ENCODE measurements around the gene PFKL. TPM values are rescaled to one million over a fixed set of nuclear protein-coding genes. Genes with fewer than 3 reads are reported as not detected.

PFKL gene
- total RNA-seq, 2 donors from 2014 or later = 99.4 to 235 TPM

DNA sequence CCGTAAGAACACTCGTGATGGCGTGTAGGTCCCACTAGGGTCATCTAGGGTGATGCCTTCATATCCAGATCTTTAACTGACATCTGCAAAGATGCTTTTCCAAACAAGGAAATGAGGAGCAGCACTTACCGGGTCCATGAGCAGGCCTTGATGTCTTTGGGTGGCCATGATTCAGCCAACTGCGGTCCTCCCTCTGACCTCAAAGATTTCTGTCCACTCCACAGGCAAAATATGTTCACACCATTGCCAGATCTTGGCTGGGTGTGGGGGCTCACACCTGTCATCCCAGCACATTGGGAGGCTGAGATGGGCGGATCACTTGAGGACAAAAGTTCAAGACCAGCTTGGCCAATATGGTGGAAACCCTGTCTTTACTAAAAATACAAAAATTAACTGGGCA is 71.7 kb downstream of the PFKL start:
- no peaks in the 10 kb centered on the region for H3K4me1 ChIP-seq (replicated peaks)
- H3K27ac ChIP-seq = no peak overlapping the region
- no peaks in the 10 kb centered on the region for H3K36me3 ChIP-seq
- WGBS = 94% methylated on average over 6 of the region's 6 CpGs
- DNase-seq (ENCODE audit: low spot score) = no peak
- H3K4me3 ChIP-seq = no peak overlapping the region
- no peak for TF ChIP-seq POLR2A (IDR thresholded peaks at IDR 0.05)
- TF ChIP-seq, protein P1, sequence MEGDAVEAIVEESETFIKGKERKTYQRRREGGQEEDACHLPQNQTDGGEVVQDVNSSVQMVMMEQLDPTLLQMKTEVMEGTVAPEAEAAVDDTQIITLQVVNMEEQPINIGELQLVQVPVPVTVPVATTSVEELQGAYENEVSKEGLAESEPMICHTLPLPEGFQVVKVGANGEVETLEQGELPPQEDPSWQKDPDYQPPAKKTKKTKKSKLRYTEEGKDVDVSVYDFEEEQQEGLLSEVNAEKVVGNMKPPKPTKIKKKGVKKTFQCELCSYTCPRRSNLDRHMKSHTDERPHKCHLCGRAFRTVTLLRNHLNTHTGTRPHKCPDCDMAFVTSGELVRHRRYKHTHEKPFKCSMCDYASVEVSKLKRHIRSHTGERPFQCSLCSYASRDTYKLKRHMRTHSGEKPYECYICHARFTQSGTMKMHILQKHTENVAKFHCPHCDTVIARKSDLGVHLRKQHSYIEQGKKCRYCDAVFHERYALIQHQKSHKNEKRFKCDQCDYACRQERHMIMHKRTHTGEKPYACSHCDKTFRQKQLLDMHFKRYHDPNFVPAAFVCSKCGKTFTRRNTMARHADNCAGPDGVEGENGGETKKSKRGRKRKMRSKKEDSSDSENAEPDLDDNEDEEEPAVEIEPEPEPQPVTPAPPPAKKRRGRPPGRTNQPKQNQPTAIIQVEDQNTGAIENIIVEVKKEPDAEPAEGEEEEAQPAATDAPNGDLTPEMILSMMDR (IDR thresholded peaks at IDR 0.05) = no peak
- intact Hi-C loops (cut with DNase I) = no loop called here
- H3K27me3 ChIP-seq (replicated peaks; ENCODE audit: insufficient read depth) = peaks cover 3% of the 10 kb centered on the region
- H3K9me3 ChIP-seq = no peaks in the 10 kb centered on the region

DNA sequence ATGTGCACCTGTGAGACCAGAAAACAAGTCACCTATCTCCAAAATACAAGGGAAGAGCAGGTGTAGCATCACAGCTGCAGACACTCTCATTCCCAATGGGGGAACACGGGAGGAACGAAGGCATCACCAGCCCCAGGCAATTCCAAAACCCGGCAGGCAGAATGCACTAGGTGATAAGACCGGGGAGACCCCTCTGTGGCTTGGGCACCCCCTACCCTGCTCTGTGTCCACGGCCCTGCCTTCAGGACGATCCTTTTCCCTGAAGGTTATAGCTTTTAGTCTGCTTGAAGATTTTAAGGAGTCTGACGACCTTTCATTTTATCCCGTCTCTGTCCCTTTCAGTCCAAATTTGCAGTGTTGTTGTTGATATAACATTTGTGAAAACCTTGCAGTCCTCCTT is 72.8 kb downstream of the PFKL start:
- DNase-seq (ENCODE audit: low spot score) = no peak
- Histone ChIP-seq H3K36me3 (no peaks in the 10 kb centered on the region), H3K9me3 (no peaks in the 10 kb centered on the region), H3K27me3 (replicated peaks; ENCODE audit: insufficient read depth) (peaks cover 3% of the 10 kb centered on the region), H3K4me3 (no peak overlapping the region), H3K4me1 (replicated peaks) (no peaks in the 10 kb centered on the region), H3K27ac (no peak overlapping the region)
- intact Hi-C loops (cut with DNase I) = no loop called here
- 77% methylated on average over 8 of the region's 8 CpGs for WGBS
- TF ChIP-seq POLR2AphosphoS5 (IDR thresholded peaks at IDR 0.05) (no peak), POLR2A (IDR thresholded peaks at IDR 0.05) (no peak)
- TF ChIP-seq, protein P1 (IDR thresholded peaks at IDR 0.05) = no peak

DNA sequence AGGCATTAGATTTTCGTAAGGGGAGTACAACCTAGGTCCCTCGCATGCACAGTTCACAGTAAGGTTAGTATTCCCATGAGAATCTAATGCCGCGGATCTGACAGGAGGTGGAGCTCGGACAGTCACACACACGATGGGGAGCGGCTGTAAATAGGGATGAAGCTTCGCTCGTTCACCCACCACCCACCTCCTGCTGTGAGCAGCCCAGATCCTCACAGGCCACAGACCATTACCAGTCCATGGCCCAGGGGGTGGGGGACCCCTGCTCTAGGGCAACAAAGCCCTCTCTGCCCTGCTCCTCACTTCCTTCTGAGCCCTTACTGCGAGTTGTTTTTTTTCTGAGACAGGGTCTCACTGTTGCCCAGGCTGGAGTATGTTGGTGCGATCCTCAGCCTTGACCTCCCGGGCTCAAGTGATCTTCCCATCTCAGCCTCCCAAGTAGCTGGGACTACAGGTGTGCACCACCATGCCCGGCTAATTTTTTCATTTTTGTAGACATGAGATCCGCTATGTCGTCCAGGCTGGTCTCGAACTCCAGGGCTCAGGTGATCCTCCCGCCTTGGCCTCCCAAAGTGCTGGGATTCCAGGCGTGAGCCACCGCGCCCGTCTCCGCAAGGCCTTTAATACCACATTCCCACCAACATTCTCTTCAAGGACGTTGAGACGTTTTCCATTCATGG is 74.9 kb downstream of the PFKL start:
- 89% methylated on average over 24 of the region's 24 CpGs for WGBS
- TF ChIP-seq, protein P1 (IDR thresholded peaks at IDR 0.05) = no peak
- TF ChIP-seq POLR2A (IDR thresholded peaks at IDR 0.05) (no peak), POLR2AphosphoS5 (IDR thresholded peaks at IDR 0.05) (no peak)
- intact Hi-C loops (cut with DNase I) = no loop called here
- H3K36me3 ChIP-seq = no peaks in the 10 kb centered on the region
- DNase-seq (ENCODE audit: low spot score) = no peak
- no peak overlapping the region for H3K27ac ChIP-seq
- H3K27me3 ChIP-seq (replicated peaks; ENCODE audit: insufficient read depth) = peaks cover 3% of the 10 kb centered on the region
- no peaks in the 10 kb centered on the region for H3K4me1 ChIP-seq (replicated peaks)
- no peak overlapping the region for H3K4me3 ChIP-seq
- no peaks in the 10 kb centered on the region for H3K9me3 ChIP-seq

DNA sequence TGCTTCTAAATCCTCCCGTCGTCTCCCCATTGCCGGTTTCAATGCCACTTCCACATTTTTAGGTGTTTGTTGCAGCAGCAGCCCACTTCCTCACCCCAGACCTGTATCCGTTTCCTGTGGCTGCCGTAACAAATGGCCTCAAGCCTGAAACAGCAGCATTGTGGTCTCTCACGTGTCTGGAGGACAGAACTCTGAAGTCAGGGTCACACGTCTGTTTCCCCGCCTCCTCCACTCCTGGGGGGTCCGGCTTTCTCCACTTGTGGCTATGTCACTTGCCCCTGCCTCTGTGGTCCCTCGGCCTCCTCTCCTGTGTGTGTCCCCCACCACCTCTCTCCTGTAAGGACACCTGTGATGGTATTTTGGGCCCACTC is 75.4 kb downstream of the PFKL start:
- TF ChIP-seq, protein P1 (IDR thresholded peaks at IDR 0.05) = no peak
- no peak for TF ChIP-seq POLR2AphosphoS5 (IDR thresholded peaks at IDR 0.05)
- no peak for TF ChIP-seq POLR2A (IDR thresholded peaks at IDR 0.05)

DNA sequence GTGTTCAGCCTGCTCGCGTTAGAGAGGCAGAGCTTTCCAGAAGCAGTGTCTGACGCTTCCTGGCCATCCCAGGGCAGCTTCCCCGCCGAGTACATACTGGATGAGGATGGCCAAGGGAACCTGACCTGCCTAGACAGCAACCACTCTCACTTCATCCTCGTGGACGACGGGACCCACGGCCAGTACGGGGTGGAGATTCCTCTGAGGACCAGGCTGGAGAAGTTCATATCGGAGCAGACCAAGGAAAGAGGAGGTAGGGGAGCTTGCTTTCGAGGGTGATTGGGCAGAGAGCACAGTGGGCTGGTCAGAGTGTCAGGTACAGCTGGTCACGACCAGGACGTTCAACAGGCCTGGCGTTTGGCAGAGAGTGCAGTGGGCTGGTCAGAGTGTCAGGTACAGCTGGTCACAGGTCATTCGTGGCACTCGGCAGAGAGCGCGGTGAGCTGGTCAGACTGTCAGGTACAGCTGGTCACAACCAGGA is 75.9 kb downstream of the PFKL start:
- Histone ChIP-seq H3K36me3 (no peaks in the 10 kb centered on the region), H3K27me3 (replicated peaks; ENCODE audit: insufficient read depth) (peaks cover 3% of the 10 kb centered on the region), H3K4me3 (no peak overlapping the region), H3K4me1 (replicated peaks) (no peaks in the 10 kb centered on the region), H3K9me3 (no peaks in the 10 kb centered on the region), H3K27ac (no peak overlapping the region)
- TF ChIP-seq POLR2AphosphoS5 (IDR thresholded peaks at IDR 0.05) = no peak
- no peak for TF ChIP-seq POLR2A (IDR thresholded peaks at IDR 0.05)
- TF ChIP-seq, protein P1 (IDR thresholded peaks at IDR 0.05) = no peak
- WGBS = 88% methylated on average over 19 of the region's 19 CpGs
- DNase-seq (ENCODE audit: low spot score) = no peak
- intact Hi-C loops (cut with DNase I) = no loop called here

More for the DNA sequence above, 75.4 kb downstream of the PFKL start:
- WGBS = 86% methylated on average over 10 of the region's 10 CpGs
- no peak for DNase-seq (ENCODE audit: low spot score)
- Histone ChIP-seq H3K4me3 (no peak overlapping the region), H3K4me1 (replicated peaks) (no peaks in the 10 kb centered on the region), H3K27ac (no peak overlapping the region), H3K9me3 (no peaks in the 10 kb centered on the region), H3K36me3 (no peaks in the 10 kb centered on the region), H3K27me3 (replicated peaks; ENCODE audit: insufficient read depth) (peaks cover 3% of the 10 kb centered on the region)
- intact Hi-C loops (cut with DNase I) = no loop called here
